H1 (cell line): ENCODE measurements around the gene RTL3. TPM values are rescaled to one million over a fixed set of nuclear protein-coding genes. Genes with fewer than 3 reads are reported as not detected.

ENCODE experiments used
- CTCF ChIA-PET: fragments of 300-600 bp; sonication (Branson Sonifier 250); formaldehyde crosslinking; loops from one replicate; lab custom pipeline; 2021; ENCODE audit not compliant: partially characterized antibody; lab: Charles Lee
- POLR2A ChIA-PET: fragments of 300-600 bp; sonication (Branson Sonifier 250); formaldehyde crosslinking; loops from one replicate; lab custom pipeline; 2021; ENCODE audit warnings: inconsistent platforms; ENCODE audit not compliant: partially characterized antibody; lab: Charles Lee
- DNase-seq, 2 experiments: peaks; one replicate each; pipeline versions ENCODE4 v3.0.0 to v3.0.0-alpha.2; 2010 to 2022; ENCODE audit warnings: low spot score in 2 of 2, low read depth in 1 of 2, mixed read lengths in 1 of 2
- FAIRE-seq: peaks from 2 replicates; lab custom pipeline; 2011; peaks lifted over from hg19 to GRCh38; lab: Jason Lieb, UNC
- H2AFZ ChIP-seq: 2 replicates; pipeline ENCODE4 v1.8.1; 2012; ENCODE audit warnings: low read length, inconsistent platforms
- H2AK5ac ChIP-seq: 2 replicates; pipeline ENCODE4 v1.6.1; 2013; ENCODE audit warnings: low read depth, low read length
- H2BK120ac ChIP-seq: replicated peaks from 2 replicates; pipeline ENCODE3; 2013; ENCODE audit warnings: low read depth, low read length, inconsistent platforms
- H2BK12ac ChIP-seq: 2 replicates; pipeline ENCODE4 v1.6.1; 2013; ENCODE audit warnings: low read depth, low read length
- H2BK15ac ChIP-seq: 2 replicates; pipeline ENCODE4 v1.6.1; 2013; ENCODE audit warnings: low read length
- H2BK20ac ChIP-seq: 2 replicates; pipeline ENCODE4 v1.6.1; 2013; ENCODE audit warnings: low read length
- H2BK5ac ChIP-seq: 2 replicates; pipeline ENCODE4 v1.6.1; 2013; ENCODE audit warnings: low read depth, low read length
- H3K14ac ChIP-seq: 2 replicates; pipeline ENCODE4 v1.6.1; 2013; ENCODE audit warnings: inconsistent platforms; ENCODE audit not compliant: insufficient read length
- H3K18ac ChIP-seq: 2 replicates; pipeline ENCODE4 v1.6.1; 2013; ENCODE audit warnings: low read length; ENCODE audit errors: extremely low read depth
- H3K23ac ChIP-seq: 2 replicates; pipeline ENCODE4 v1.6.1; 2013; ENCODE audit warnings: inconsistent platforms; ENCODE audit not compliant: insufficient read length
- H3K23me2 ChIP-seq: 2 replicates; pipeline ENCODE4 v1.6.1; 2013; ENCODE audit warnings: low read depth, low read length
- H3K27ac ChIP-seq: 2 replicates; pipeline ENCODE4 v1.6.1; 2011; ENCODE audit warnings: low read depth, low read length, inconsistent platforms
- H3K27me3 ChIP-seq, 4 experiments: replicated peaks in 1 of 4; 1 replicate in 1 of 4; 2 replicates in 3 of 4; pipeline versions ENCODE4 v1.6.1 to v1.8.1; 2011 to 2013; ENCODE audit warnings: low read length in 3 of 4, mild to moderate bottlenecking in 3 of 4, inconsistent platforms in 2 of 4, mixed read lengths in 2 of 4, moderate library complexity in 1 of 4; ENCODE audit not compliant: control insufficient read depth in 3 of 4, insufficient read depth in 3 of 4; ENCODE audit errors: extremely low read depth in 1 of 4
- H3K36me3 ChIP-seq, 4 experiments: 2 replicates each; pipeline versions ENCODE4 v1.6.1 to v1.8.1; 2011 to 2013; ENCODE audit warnings: mild to moderate bottlenecking in 4 of 4, low read length in 3 of 4, moderate library complexity in 2 of 4, control low read depth in 1 of 4, inconsistent platforms in 1 of 4; ENCODE audit not compliant: insufficient read depth in 4 of 4, control insufficient read depth in 2 of 4
- H3K4ac ChIP-seq: replicated peaks from 2 replicates; pipeline ENCODE3; 2013; ENCODE audit warnings: low read length, low read depth, mixed read lengths, inconsistent platforms; ENCODE audit not compliant: insufficient read length
- H3K4me1 ChIP-seq, 4 experiments: replicated peaks in 1 of 4; 1 replicate in 1 of 4; 2 replicates in 3 of 4; pipeline versions ENCODE4 v1.6.1 to v1.8.1; 2011 to 2013; ENCODE audit warnings: low read length in 3 of 4, inconsistent platforms in 2 of 4, mixed read lengths in 1 of 4; ENCODE audit not compliant: insufficient read depth in 4 of 4, control insufficient read depth in 3 of 4
- H3K4me2 ChIP-seq, 2 experiments: 2 replicates each; pipeline versions ENCODE4 v1.6.1 to v1.8.1; 2011 to 2013; ENCODE audit warnings: low read depth in 2 of 2, low read length in 2 of 2, control low read depth in 1 of 2, inconsistent platforms in 1 of 2, mild to moderate bottlenecking in 1 of 2; ENCODE audit not compliant: insufficient read depth in 1 of 2
- H3K4me3 ChIP-seq, 4 experiments: fragments of 200-600, 300-600 bp in 1 of 4; sonication (generic), shearing (Covaris generic), sonication (Bioruptor Twin) in 1 of 4; 2 replicates each; pipeline versions ENCODE4 v1.5.1 to v1.8.1; 2011 to 2016; ENCODE audit warnings: low read length in 4 of 4, low read depth in 3 of 4, control low read depth in 2 of 4, inconsistent platforms in 2 of 4, mild to moderate bottlenecking in 2 of 4, mixed read lengths in 1 of 4, moderate library complexity in 1 of 4; ENCODE audit not compliant: insufficient read depth in 2 of 4; ENCODE audit errors: extremely low read depth in 1 of 4
- H3K56ac ChIP-seq: replicated peaks from 2 replicates; pipeline ENCODE3; 2013; ENCODE audit warnings: low read depth, mild to moderate bottlenecking, mixed read lengths, low read length, inconsistent platforms; ENCODE audit not compliant: insufficient read length
- H3K79me1 ChIP-seq: 2 replicates; pipeline ENCODE4 v1.6.1; 2013; ENCODE audit warnings: low read depth, low read length, control low read depth
- H3K79me2 ChIP-seq, 2 experiments: 2 replicates each; pipeline versions ENCODE4 v1.6.1 to v1.8.1; 2012 to 2013; ENCODE audit warnings: low read length in 2 of 2, mild to moderate bottlenecking in 2 of 2, inconsistent platforms in 1 of 2; ENCODE audit not compliant: insufficient read depth in 2 of 2, control insufficient read depth in 1 of 2
- H3K9ac ChIP-seq, 4 experiments: replicated peaks in 1 of 4; 1 replicate in 1 of 4; 2 replicates in 3 of 4; pipeline versions ENCODE4 v1.6.1 to v1.8.1; 2011 to 2013; ENCODE audit warnings: low read depth in 3 of 4, low read length in 3 of 4, control low read depth in 2 of 4, mild to moderate bottlenecking in 2 of 4, moderate library complexity in 2 of 4, inconsistent platforms in 1 of 4; ENCODE audit errors: extremely low read depth in 1 of 4
- H3K9me3 ChIP-seq, 2 experiments: 2 replicates each; pipeline versions ENCODE4 v1.6.1 to v1.8.1; 2012 to 2013; ENCODE audit warnings: mild to moderate bottlenecking in 2 of 2, moderate library complexity in 2 of 2, control low read depth in 1 of 2, inconsistent platforms in 1 of 2, low read depth in 1 of 2, low read length in 1 of 2, mixed read lengths in 1 of 2; ENCODE audit not compliant: insufficient read depth in 2 of 2
- H4K20me1 ChIP-seq, 2 experiments: replicated peaks in 1 of 2; 2 replicates each; pipeline versions ENCODE3 to v1.8.1; 2011 to 2013; ENCODE audit warnings: inconsistent platforms in 2 of 2, low read length in 2 of 2, mild to moderate bottlenecking in 1 of 2; ENCODE audit not compliant: insufficient read depth in 2 of 2, control insufficient read depth in 1 of 2
- H4K5ac ChIP-seq: 2 replicates; pipeline ENCODE4 v1.6.1; 2013; ENCODE audit warnings: low read length, low read depth, mixed read lengths, inconsistent platforms; ENCODE audit not compliant: insufficient read length
- H4K8ac ChIP-seq: 2 replicates; pipeline ENCODE4 v1.8.0; 2013; ENCODE audit warnings: mild to moderate bottlenecking, moderate library complexity, low read length, inconsistent platforms; ENCODE audit not compliant: insufficient read depth; ENCODE audit errors: extremely low read depth
- H4K91ac ChIP-seq: replicated peaks from 2 replicates; pipeline ENCODE3; 2013; ENCODE audit warnings: low read length, mixed read lengths, inconsistent platforms; ENCODE audit not compliant: insufficient read length
- ATF2 ChIP-seq: IDR thresholded peaks from 2 replicates; pipeline ENCODE4 v1.6.1; 2012; ENCODE audit warnings: low read length, inconsistent platforms
- CHD1 ChIP-seq: IDR thresholded peaks from 2 replicates; pipeline ENCODE4 v1.6.1; 2012; ENCODE audit warnings: low read depth, low read length, improper control_type of control experiment
- CREB1 ChIP-seq: IDR thresholded peaks from 2 replicates; pipeline ENCODE4 v1.6.1; 2012; ENCODE audit warnings: inconsistent platforms
- POLR2A ChIP-seq, 2 experiments: IDR thresholded peaks; 1 replicate in 1 of 2; 2 replicates in 1 of 2; pipeline ENCODE4 v1.6.1; 2011; ENCODE audit warnings: low read depth in 2 of 2, low read length in 2 of 2, mild to moderate bottlenecking in 2 of 2; ENCODE audit errors: control extremely low read depth in 1 of 2
- RFX5 ChIP-seq: IDR thresholded peaks from 2 replicates; pipeline ENCODE4 v1.6.1; 2011; ENCODE audit warnings: low read depth, low read length, improper control_type of control experiment, borderline replicate concordance
- YY1 ChIP-seq: IDR thresholded peaks from 2 replicates; pipeline ENCODE4 v1.6.1; 2011; ENCODE audit warnings: low read depth, mild to moderate bottlenecking, low read length
- WGBS, 2 experiments: shearing (Covaris generic) in 1 of 2; methylation state at CpG; one replicate each; pipeline versions ENCODE4 v1.1.6 to v1.1.7; 2013 to 2015; ENCODE audit warnings: low lambda C conversion rate in 2 of 2, mixed read lengths in 2 of 2, inconsistent platforms in 1 of 2, low coverage in 1 of 2, missing lambda C conversion rate in 1 of 2; ENCODE audit not compliant: insufficient replicate concordance in 2 of 2, insufficient coverage in 1 of 2, insufficient read length in 1 of 2; ENCODE audit errors: extremely low coverage in 1 of 2, missing lambda C conversion rate in 1 of 2; 5-methylcytosine and 5-hydroxymethylcytosine counted together
- polyA plus RNA-seq, 7 experiments: library from polyadenylated mRNA; depleted of rRNA in 3 of 7; stranded (reverse) in 5 of 7; unstranded in 2 of 7; fragments of >200 nt in 5 of 7; fragments of 200-250 nt in 2 of 7; gene quantifications; 1 replicate in 5 of 7; 2 replicates in 1 of 7; 4 replicates in 1 of 7; pipeline versions ENCODE4 v1.2.1 to v1.2.3, GENCODE V29; 2011 to 2013; ENCODE audit warnings: missing spikeins in 2 of 7, mixed read lengths in 2 of 7
- total RNA-seq: library from RNA; stranded (reverse); fragmentation: NEBNext Ultra II Directional; extraction: Animal tissue kit (Norgen Biotek cat#: 25700); gene quantifications from 2 replicates; pipeline ENCODE4 v1.2.1, GENCODE V29; 2021

Gene RTL3
- total and polyA plus RNA-seq, 2 of the 8 experiments (the other 6 are each of a cell fraction or from before 2014, with no cell fraction given): not detected

GRCh38 chrX:78687586-78687985 lies 28.5 kb upstream of the RTL3 start:
- H2AK5ac ChIP-seq: no peak overlapping the region
- no peaks in the 10 kb centered on the region for H3K36me3 ChIP-seq
- no peak for FAIRE-seq
- H3K4me2 ChIP-seq: no peak overlapping the region
- H4K5ac ChIP-seq: no peak overlapping the region
- H4K8ac ChIP-seq: no peak overlapping the region
- H2BK5ac ChIP-seq: no peak overlapping the region
- no peak overlapping the region for H3K18ac ChIP-seq
- no peak for DNase-seq
- H3K27me3 ChIP-seq: no peaks in the 10 kb centered on the region
- H3K14ac ChIP-seq: no peak overlapping the region
- no peaks in the 10 kb centered on the region for H3K79me2 ChIP-seq
- no peak overlapping the region for H4K91ac ChIP-seq
- CTCF ChIA-PET: interaction anchor here (3.2 kb wide), 1 partner anchor 20 kb away, joined by 8 read pairs; no protein-coding TSS in a partner anchor
- H2BK15ac ChIP-seq: no peak overlapping the region
- no peak overlapping the region for H3K27ac ChIP-seq
- no peak overlapping the region for H3K4me3 ChIP-seq
- no peaks in the 10 kb centered on the region for H3K79me1 ChIP-seq
- no peaks in the 10 kb centered on the region for H3K23me2 ChIP-seq
- no peak overlapping the region for H2BK20ac ChIP-seq
- H3K9me3 ChIP-seq: no peaks in the 10 kb centered on the region
- H3K4ac ChIP-seq: no peak overlapping the region
- no CpG with 5 or more reads among the region's 2 CpGs for WGBS, 2 experiments
- no peaks in the 10 kb centered on the region for H4K20me1 ChIP-seq
- H3K9ac ChIP-seq: no peak overlapping the region
- no peak overlapping the region for H2BK120ac ChIP-seq
- TF ChIP-seq POLR2A (IDR thresholded peaks at IDR 0.05; ENCODE audit: control extremely low read depth in 1 of 2, low read depth in 2 of 2, low read length in 2 of 2): no peak
- TF ChIP-seq CREB1: no peak
- no peak for TF ChIP-seq RFX5
- no peak for TF ChIP-seq ATF2
- no peak for TF ChIP-seq CHD1
- no peak for TF ChIP-seq YY1
- no peaks in the 10 kb centered on the region for H3K4me1 ChIP-seq
- no peak overlapping the region for H3K23ac ChIP-seq
- no peak overlapping the region for H2AFZ ChIP-seq
- no peak overlapping the region for H3K56ac ChIP-seq
- POLR2A ChIA-PET: no interaction called here
- H2BK12ac ChIP-seq: no peak overlapping the region
